ENCODE results near the gene AMN1.

DNA sequence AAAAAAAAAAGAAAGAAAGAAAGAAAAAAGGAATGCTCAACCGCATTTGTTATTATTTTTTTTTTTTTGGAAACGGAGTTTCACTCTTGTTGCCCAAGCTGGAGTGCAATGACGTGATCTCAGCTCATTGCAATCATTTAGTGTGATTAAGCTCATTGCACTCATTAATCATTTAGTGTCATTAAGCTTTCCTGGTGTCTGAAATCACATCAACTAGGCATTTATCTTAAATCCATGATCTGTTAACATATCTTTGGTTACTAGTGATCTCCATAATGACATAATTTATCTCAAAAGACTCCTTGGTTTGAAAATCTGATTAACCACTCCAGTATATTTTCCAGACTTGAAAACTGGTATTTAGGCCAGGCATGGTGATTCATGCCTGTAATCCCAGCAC lies 43.0 kb downstream of the AMN1 start:
- no peak for TF ChIP-seq CTCF (optimal IDR thresholded peaks at IDR 0.05 in 1 of 3, IDR thresholded peaks at IDR 0.05 in 1 of 3, conservative IDR thresholded peaks at IDR 0.05 in 1 of 3; ENCODE audit: extremely low read depth in 1 of 3, insufficient read depth in 2 of 3, low read length in 3 of 3)
- TF ChIP-seq EZH2 (IDR thresholded peaks at IDR 0.05; ENCODE audit: low read length), result no peak

All from keratinocyte (primary cell).